Prostate gland (tissue), 2 donors: ENCODE data around the gene ARMC9.
A peak's percentile ranks its signal among the peaks of the same experiment; 100 is the strongest.
"Not testable (repeated sequence)": the region's sequence is repeated elsewhere in the genome, so short reads cannot be mapped to it uniquely, and the experiment has no call there.

Experiments
- POLR2A ChIP-seq: fragments of 450-650 bp; IDR thresholded peaks from one replicate; pipeline ENCODE4 v1.6.1; 2016; ENCODE audit warnings: antibody characterized with exemption, mild to moderate bottlenecking
- POLR2AphosphoS5 ChIP-seq: sonication (generic); formaldehyde crosslinking; IDR thresholded peaks from one replicate; pipeline ENCODE4 v1.6.1; 2017; ENCODE audit warnings: antibody characterized with exemption
- TF ChIP-seq, protein P1 (sequence below), 4 experiments: fragments of 200-600 bp in 2 of 4; fragments of 450-650 bp in 2 of 4; sonication (generic) in 2 of 4; IDR thresholded peaks; 1 replicate in 3 of 4; 2 replicates in 1 of 4; pipeline ENCODE4 v1.5.1; 2016 to 2019; ENCODE audit warnings: antibody characterized with exemption in 4 of 4, mild to moderate bottlenecking in 2 of 4, moderate library complexity in 2 of 4

DNA sequence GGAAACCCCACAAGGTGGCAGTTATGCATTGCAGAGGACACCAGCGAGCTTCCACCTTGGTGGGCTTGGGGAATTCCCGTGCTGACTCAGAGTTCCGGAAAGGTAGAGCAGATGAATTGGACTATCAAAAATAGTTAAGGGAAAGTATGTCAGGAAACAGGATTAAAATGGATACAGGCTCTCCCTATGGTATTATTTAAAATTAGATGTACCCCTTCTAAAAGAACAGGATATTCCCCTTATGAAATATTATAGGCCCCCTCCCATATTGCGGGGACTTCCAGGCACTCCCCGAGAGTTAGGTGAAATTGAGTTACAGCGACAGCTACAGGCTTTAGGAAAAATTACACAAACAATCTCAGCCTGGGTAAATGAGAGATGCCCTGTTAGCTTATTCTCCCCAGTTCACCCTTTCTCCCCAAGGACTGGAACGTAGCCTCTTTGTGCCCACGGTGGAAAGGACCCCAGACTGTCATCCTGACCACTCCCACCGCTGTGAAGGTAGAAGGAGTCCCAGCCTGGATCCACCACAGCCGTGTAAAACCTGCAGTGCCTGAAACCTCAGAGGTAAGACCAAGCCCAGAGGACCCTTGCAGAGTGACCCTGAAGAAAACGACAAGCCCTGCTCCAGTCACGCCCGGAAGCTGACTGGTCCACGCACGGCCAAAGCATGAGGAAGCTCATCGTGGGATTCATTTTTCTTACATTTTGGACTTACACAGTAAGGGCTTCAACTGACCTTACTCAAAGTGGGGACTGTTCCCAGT is 207.4 kb downstream of the ARMC9 start:
- not testable (repeated sequence) for TF ChIP-seq POLR2AphosphoS5, POLR2A
- TF ChIP-seq, protein P1, sequence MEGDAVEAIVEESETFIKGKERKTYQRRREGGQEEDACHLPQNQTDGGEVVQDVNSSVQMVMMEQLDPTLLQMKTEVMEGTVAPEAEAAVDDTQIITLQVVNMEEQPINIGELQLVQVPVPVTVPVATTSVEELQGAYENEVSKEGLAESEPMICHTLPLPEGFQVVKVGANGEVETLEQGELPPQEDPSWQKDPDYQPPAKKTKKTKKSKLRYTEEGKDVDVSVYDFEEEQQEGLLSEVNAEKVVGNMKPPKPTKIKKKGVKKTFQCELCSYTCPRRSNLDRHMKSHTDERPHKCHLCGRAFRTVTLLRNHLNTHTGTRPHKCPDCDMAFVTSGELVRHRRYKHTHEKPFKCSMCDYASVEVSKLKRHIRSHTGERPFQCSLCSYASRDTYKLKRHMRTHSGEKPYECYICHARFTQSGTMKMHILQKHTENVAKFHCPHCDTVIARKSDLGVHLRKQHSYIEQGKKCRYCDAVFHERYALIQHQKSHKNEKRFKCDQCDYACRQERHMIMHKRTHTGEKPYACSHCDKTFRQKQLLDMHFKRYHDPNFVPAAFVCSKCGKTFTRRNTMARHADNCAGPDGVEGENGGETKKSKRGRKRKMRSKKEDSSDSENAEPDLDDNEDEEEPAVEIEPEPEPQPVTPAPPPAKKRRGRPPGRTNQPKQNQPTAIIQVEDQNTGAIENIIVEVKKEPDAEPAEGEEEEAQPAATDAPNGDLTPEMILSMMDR (IDR thresholded peaks at IDR 0.05): peak in 2 of 4 experiments; percentile 42 to 44
